ENCODE results near the gene KCNN4. TPM values are rescaled to one million over a fixed set of nuclear protein-coding genes. Genes with fewer than 3 reads are reported as not detected.

KCNN4 gene
- total and polyA plus RNA-seq, 4 donors, result 0.14 to 30.3 (median 0.51) TPM

DNA sequence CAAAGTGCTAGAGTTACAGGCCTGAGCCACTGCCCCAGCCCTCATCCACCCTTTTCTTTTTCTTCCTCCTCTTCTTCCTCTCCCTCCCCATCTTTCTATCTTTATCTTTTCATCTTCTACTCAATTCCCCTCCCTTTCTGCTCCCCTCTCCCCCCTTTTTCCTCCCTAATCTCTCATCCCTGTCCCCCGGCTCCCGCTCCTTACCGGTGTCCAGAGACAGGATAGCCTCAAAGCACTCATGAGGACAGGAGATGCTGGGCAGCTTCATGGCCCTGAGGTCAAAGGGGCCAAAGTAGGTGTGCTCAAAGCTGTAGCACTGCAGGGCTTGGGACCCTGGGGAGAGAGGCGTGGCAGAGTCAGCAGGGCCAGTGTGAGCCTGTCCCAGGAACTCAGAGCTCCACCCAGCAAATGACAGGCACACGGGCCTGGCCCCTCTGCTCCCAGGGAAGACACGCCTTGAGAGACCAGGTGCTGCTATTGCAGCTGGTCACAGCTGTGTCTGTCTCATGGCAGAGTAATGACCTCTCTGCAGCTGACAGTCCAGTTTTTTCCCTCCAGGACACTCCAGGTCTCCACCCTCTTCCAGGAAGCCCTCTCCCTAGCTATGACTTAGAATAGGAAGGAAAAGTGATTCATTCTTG, 18.8 kb upstream of the KCNN4 start:
- no peak overlapping the region for H3K27ac ChIP-seq (ENCODE audit: low read depth in 1 of 2, low read length in 2 of 2)
- no peak for TF ChIP-seq JUND (IDR thresholded peaks at IDR 0.05)
- TF ChIP-seq, protein P1, sequence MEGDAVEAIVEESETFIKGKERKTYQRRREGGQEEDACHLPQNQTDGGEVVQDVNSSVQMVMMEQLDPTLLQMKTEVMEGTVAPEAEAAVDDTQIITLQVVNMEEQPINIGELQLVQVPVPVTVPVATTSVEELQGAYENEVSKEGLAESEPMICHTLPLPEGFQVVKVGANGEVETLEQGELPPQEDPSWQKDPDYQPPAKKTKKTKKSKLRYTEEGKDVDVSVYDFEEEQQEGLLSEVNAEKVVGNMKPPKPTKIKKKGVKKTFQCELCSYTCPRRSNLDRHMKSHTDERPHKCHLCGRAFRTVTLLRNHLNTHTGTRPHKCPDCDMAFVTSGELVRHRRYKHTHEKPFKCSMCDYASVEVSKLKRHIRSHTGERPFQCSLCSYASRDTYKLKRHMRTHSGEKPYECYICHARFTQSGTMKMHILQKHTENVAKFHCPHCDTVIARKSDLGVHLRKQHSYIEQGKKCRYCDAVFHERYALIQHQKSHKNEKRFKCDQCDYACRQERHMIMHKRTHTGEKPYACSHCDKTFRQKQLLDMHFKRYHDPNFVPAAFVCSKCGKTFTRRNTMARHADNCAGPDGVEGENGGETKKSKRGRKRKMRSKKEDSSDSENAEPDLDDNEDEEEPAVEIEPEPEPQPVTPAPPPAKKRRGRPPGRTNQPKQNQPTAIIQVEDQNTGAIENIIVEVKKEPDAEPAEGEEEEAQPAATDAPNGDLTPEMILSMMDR (IDR thresholded peaks at IDR 0.05; ENCODE audit: low read depth, low read length, missing input control), result no peak
- TF ChIP-seq, protein P2, sequence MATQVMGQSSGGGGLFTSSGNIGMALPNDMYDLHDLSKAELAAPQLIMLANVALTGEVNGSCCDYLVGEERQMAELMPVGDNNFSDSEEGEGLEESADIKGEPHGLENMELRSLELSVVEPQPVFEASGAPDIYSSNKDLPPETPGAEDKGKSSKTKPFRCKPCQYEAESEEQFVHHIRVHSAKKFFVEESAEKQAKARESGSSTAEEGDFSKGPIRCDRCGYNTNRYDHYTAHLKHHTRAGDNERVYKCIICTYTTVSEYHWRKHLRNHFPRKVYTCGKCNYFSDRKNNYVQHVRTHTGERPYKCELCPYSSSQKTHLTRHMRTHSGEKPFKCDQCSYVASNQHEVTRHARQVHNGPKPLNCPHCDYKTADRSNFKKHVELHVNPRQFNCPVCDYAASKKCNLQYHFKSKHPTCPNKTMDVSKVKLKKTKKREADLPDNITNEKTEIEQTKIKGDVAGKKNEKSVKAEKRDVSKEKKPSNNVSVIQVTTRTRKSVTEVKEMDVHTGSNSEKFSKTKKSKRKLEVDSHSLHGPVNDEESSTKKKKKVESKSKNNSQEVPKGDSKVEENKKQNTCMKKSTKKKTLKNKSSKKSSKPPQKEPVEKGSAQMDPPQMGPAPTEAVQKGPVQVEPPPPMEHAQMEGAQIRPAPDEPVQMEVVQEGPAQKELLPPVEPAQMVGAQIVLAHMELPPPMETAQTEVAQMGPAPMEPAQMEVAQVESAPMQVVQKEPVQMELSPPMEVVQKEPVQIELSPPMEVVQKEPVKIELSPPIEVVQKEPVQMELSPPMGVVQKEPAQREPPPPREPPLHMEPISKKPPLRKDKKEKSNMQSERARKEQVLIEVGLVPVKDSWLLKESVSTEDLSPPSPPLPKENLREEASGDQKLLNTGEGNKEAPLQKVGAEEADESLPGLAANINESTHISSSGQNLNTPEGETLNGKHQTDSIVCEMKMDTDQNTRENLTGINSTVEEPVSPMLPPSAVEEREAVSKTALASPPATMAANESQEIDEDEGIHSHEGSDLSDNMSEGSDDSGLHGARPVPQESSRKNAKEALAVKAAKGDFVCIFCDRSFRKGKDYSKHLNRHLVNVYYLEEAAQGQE (IDR thresholded peaks at IDR 0.05), result no peak
- no peak for TF ChIP-seq GABPA (IDR thresholded peaks at IDR 0.05 in 1 of 2, conservative IDR thresholded peaks at IDR 0.05 in 1 of 2)
- no peak for TF ChIP-seq NR2F2 (IDR thresholded peaks at IDR 0.05)
- TF ChIP-seq HNF4A (conservative IDR thresholded peaks at IDR 0.05), result no peak
- TF ChIP-seq RAD21 (IDR thresholded peaks at IDR 0.05), result no peak
- no peak for TF ChIP-seq FOXA1 (IDR thresholded peaks at IDR 0.05)
- no peak for TF ChIP-seq SP1 (IDR thresholded peaks at IDR 0.05)
- no peak for TF ChIP-seq RXRA (IDR thresholded peaks at IDR 0.05)
- TF ChIP-seq, protein P3, sequence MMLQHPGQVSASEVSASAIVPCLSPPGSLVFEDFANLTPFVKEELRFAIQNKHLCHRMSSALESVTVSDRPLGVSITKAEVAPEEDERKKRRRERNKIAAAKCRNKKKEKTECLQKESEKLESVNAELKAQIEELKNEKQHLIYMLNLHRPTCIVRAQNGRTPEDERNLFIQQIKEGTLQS (IDR thresholded peaks at IDR 0.05), result no peak
- TF ChIP-seq, protein P4, sequence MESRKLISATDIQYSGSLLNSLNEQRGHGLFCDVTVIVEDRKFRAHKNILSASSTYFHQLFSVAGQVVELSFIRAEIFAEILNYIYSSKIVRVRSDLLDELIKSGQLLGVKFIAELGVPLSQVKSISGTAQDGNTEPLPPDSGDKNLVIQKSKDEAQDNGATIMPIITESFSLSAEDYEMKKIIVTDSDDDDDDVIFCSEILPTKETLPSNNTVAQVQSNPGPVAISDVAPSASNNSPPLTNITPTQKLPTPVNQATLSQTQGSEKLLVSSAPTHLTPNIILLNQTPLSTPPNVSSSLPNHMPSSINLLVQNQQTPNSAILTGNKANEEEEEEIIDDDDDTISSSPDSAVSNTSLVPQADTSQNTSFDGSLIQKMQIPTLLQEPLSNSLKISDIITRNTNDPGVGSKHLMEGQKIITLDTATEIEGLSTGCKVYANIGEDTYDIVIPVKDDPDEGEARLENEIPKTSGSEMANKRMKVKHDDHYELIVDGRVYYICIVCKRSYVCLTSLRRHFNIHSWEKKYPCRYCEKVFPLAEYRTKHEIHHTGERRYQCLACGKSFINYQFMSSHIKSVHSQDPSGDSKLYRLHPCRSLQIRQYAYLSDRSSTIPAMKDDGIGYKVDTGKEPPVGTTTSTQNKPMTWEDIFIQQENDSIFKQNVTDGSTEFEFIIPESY (IDR thresholded peaks at IDR 0.05), result no peak
- TF ChIP-seq FOXA2 (IDR thresholded peaks at IDR 0.05), result no peak
- TF ChIP-seq HNF4G (IDR thresholded peaks at IDR 0.05), result no peak
- no peak for TF ChIP-seq YY1 (IDR thresholded peaks at IDR 0.05)
- no peak for TF ChIP-seq TAF1 (conservative IDR thresholded peaks at IDR 0.05)
- WGBS, result 61% methylated on average over 6 of the region's 6 CpGs
- H3K9ac ChIP-seq (ENCODE audit: low read depth in 1 of 2, low read length in 2 of 2), result no peak overlapping the region
- H3K27me3 ChIP-seq (ENCODE audit: control insufficient read depth in 4 of 4, insufficient read depth in 4 of 4, low read length in 3 of 4), result peaks cover 0 to 8% (median 1%) of the 10 kb centered on the region in 4 donors
- H3K4me3 ChIP-seq (ENCODE audit: low read depth in 1 of 3, low read length in 3 of 3), result no peak overlapping the region
- DNase-seq (ENCODE audit: low spot score), result no peak
- no peaks in the 10 kb centered on the region for H3K36me3 ChIP-seq (ENCODE audit: control insufficient read depth in 4 of 4, insufficient read depth in 3 of 4, low read depth in 1 of 4, low read length in 3 of 4)
- H3K4me1 ChIP-seq (ENCODE audit: control insufficient read depth in 4 of 4, insufficient read depth in 4 of 4, low read length in 3 of 4), result peaks cover 2 to 9% (median 5%) of the 10 kb centered on the region in 4 donors
- peaks cover 0 to 7% (median 5%) of the 10 kb centered on the region in 4 donors for H3K9me3 ChIP-seq (ENCODE audit: control insufficient read depth in 4 of 4, low read length in 3 of 4)

Measured in liver (tissue), 9 donors.